ENCODE measurements around the gene KRTAP4-9.

DNA sequence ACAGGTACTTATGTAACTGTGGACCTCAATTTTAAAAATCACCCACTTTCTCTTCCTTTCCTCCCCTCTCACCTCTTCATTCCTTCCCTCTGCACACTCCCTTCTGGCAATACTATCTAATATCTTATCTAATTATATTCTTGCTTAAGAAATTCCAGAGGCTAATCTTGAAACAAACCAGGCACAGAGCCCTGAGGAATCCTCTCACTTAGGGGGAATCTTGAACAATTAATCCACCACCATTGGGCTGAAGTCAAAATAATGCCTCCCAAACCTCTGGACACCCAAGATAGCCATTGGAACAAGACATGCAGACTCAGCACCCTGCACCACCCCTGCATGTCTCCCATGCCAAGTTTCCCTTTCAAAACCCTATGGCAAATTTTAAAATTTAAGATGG, 36.2 kb downstream of the KRTAP4-9 start:
- TF ChIP-seq, protein P1, sequence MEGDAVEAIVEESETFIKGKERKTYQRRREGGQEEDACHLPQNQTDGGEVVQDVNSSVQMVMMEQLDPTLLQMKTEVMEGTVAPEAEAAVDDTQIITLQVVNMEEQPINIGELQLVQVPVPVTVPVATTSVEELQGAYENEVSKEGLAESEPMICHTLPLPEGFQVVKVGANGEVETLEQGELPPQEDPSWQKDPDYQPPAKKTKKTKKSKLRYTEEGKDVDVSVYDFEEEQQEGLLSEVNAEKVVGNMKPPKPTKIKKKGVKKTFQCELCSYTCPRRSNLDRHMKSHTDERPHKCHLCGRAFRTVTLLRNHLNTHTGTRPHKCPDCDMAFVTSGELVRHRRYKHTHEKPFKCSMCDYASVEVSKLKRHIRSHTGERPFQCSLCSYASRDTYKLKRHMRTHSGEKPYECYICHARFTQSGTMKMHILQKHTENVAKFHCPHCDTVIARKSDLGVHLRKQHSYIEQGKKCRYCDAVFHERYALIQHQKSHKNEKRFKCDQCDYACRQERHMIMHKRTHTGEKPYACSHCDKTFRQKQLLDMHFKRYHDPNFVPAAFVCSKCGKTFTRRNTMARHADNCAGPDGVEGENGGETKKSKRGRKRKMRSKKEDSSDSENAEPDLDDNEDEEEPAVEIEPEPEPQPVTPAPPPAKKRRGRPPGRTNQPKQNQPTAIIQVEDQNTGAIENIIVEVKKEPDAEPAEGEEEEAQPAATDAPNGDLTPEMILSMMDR (IDR thresholded peaks at IDR 0.05): no peak
- TF ChIP-seq POLR2A (IDR thresholded peaks at IDR 0.05) (no peak), EP300 (IDR thresholded peaks at IDR 0.05) (no peak)
